ENCODE measurements around the gene CXCL1.
A peak's percentile ranks its signal among the peaks of the same experiment; 100 is the strongest.

CXCL1 gene

DNA sequence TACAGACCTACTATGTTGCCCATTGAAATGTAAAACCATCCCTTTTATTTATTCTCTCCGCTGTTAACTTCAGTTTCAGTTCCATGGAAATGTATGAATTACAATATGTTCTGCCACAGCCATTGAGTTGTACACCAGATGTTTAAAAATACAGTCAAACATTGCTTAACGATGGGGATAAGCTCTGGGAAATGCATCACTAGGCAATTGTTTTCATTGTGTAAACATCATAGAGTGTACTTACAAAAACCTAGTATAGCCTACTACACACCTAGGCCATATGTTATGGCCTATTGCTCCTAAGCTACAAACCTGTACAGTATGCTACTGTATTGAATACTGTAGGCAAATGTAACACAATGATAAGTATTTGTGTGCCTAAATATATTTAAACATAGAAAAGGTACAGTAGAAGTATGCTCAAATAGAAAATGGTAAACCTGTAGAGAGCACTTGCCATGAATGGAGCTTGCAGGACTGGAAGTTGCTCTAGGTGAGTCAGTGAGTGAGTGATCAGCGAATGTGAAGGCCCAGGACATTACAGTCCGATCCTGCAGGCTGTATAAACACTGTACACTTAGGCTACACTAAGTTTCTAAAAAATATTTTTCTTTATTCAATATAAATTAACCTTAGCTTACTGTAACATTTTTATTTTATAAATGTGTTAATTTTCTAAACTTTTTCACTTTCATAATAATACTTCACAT lies 18.8 kb upstream of the CXCL1 start:
- Histone ChIP-seq H3K27ac (no peak overlapping the region), H3K4me3 (no peak overlapping the region)
- DNase-seq (ENCODE audit: low spot score) = no peak
- TF ChIP-seq, protein P1, sequence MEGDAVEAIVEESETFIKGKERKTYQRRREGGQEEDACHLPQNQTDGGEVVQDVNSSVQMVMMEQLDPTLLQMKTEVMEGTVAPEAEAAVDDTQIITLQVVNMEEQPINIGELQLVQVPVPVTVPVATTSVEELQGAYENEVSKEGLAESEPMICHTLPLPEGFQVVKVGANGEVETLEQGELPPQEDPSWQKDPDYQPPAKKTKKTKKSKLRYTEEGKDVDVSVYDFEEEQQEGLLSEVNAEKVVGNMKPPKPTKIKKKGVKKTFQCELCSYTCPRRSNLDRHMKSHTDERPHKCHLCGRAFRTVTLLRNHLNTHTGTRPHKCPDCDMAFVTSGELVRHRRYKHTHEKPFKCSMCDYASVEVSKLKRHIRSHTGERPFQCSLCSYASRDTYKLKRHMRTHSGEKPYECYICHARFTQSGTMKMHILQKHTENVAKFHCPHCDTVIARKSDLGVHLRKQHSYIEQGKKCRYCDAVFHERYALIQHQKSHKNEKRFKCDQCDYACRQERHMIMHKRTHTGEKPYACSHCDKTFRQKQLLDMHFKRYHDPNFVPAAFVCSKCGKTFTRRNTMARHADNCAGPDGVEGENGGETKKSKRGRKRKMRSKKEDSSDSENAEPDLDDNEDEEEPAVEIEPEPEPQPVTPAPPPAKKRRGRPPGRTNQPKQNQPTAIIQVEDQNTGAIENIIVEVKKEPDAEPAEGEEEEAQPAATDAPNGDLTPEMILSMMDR (IDR thresholded peaks at IDR 0.05) = no peak

DNA sequence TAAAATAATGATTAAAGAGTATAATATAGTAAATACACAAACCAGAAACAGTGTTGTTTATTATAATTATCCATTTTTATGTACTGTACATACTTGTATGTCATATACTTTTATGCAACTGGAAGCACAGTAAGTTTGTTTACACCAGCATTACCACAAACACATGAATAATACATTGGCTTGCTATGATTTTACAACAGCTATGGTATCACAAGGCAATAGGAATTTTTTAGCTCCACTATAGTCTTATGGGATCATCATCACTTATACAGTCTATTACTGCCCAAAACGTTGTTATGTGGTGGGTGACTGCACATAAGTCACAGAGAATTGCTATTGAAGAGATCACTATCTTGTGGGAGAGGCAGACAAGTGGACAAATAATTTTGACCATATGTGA lies 17.9 kb upstream of the CXCL1 start:
- DNase-seq (ENCODE audit: low spot score) = no peak
- no peak overlapping the region for H3K4me3 ChIP-seq
- H3K27ac ChIP-seq = no peak overlapping the region
- TF ChIP-seq, protein P1 (IDR thresholded peaks at IDR 0.05) = no peak

DNA sequence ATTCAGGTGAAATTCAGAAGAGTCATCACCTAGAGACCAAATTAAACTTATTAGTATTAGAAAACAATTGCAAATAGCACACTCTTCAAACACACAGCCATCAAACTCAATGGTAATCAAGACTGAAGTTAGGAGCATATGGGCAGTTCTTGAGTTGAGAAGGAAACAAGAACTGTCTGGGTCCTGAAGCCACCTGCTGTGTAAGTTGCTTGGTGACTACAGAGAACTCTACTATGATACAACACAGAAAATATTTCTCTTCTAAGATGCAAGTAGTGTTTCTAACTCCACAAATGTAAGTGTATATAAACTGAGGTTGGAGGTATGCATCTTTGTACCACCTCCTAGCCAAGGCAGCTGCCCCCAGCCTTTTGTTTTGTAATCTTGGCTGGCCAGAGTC lies 16.4 kb upstream of the CXCL1 start:
- TF ChIP-seq, protein P1 (IDR thresholded peaks at IDR 0.05) = no peak
- no peak overlapping the region for H3K4me3 ChIP-seq
- no peak overlapping the region for H3K27ac ChIP-seq
- no peak for DNase-seq (ENCODE audit: low spot score)

DNA sequence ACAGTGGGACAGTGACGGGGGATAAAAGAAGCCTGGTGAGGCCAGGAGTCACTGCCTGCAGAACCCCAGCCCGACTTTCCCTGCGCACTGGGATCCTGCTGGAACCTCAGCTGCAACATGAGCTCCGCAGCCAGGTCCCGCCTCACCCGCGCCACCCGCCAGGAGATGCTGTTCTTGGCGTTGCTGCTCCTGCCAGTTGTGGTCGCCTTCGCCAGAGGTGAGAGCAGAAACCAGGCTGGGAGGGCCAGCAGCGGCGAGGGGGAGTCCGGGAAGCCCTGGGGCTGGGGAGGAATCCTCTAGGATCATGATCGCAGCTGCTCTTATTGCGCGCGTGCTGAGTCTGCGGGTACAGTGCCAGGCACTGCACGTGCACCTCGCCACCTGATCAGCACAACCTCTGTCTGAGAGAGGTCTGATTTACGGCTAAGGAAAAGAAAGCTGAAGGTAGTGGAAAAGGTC lies 15.9 kb upstream of the CXCL1 start, which contains the start of gene PF4V1:
PF4V1 (plus strand) TSS at position 51 of the 459 bp plus-strand sequence; CDS start at position 118, 67 bp downstream.
- Histone ChIP-seq H3K27ac (no peak within 1 kb of the TSS), H3K4me3 (peak within 1 kb of the TSS; percentile 61)
- TF ChIP-seq, protein P1 (IDR thresholded peaks at IDR 0.05) = no peak
- no peak for DNase-seq (ENCODE audit: low spot score)

DNA sequence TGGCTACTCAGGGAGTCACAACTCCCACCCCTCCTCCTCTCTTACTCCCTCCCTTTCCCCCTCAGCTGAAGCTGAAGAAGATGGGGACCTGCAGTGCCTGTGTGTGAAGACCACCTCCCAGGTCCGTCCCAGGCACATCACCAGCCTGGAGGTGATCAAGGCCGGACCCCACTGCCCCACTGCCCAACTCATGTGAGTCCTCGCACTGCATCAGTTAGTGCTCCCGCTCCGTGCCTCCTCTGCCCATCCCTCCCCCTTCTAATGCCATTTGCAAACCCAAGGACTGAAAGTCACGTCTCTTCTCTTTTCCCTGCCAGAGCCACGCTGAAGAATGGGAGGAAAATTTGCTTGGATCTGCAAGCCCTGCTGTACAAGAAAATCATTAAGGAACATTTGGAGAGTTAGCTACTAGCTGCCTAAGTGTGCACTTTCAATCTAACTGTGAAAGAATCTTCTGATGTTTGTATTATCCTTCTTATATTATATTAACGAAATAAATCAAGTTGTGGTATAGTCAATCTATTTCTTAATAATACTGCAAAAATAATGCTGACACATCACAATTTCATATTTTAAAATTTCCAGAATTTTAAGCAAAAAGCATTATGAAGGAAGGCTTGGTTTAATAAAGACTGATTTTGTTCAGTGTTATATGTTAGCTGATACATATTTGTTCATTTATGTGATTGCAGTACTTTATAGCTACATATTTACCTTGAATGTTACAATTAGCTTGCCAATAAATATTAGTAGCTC lies 15.3 kb upstream of the CXCL1 start:
- H3K27ac ChIP-seq = no peak overlapping the region
- DNase-seq (ENCODE audit: low spot score) = no peak
- TF ChIP-seq, protein P1 (IDR thresholded peaks at IDR 0.05) = no peak
- peak overlapping the region; percentile 61 for H3K4me3 ChIP-seq

DNA sequence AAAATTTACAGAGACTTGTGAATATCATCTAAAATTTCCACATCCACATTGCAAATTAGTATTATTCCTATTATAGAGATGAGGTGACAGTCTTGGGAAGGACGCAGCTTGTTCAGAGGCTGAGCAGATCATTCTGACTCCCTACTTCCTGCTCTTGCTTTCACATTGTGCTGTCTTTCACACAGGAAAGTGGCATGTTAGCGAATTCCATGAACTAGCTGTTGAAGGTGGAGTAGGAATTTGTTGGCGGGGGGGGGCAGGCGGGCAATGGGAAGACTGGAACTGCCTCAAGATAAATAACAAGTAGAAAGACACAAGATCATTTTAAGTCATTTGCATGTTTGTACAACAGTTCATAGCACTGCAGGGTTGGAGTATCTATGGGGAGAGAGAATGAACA lies 13.8 kb upstream of the CXCL1 start:
- no peak overlapping the region for H3K4me3 ChIP-seq
- DNase-seq (ENCODE audit: low spot score) = no peak
- no peak overlapping the region for H3K27ac ChIP-seq
- TF ChIP-seq, protein P1 (IDR thresholded peaks at IDR 0.05) = no peak

Data from coronary artery (tissue), 2 donors.